Karpas-422 (cell line): ENCODE data around the gene ZDHHC11B. TPM values are rescaled to one million over a fixed set of nuclear protein-coding genes. Genes with fewer than 3 reads are reported as not detected.

Experiments
- DNase-seq: peaks from one replicate; pipeline ENCODE4 v3.0.0-alpha.2; 2015
- H2AFZ ChIP-seq: fragments of 200-600 bp; sonication (generic); 2 replicates; pipeline ENCODE4 v1.6.1; 2014; ENCODE audit warnings: antibody characterized with exemption, low read length, mixed read lengths
- H3K27ac ChIP-seq: fragments of 200-600 bp; sonication (generic); 2 replicates; pipeline ENCODE4 v1.5.1; 2014; ENCODE audit warnings: mild to moderate bottlenecking, low read length, moderate library complexity
- H3K27me3 ChIP-seq: fragments of 200-600 bp; sonication (generic); 2 replicates; pipeline ENCODE4 v1.6.1; 2014; ENCODE audit warnings: low read length, mixed read lengths
- H3K36me3 ChIP-seq: fragments of 200-600 bp; sonication (generic); 2 replicates; pipeline ENCODE4 v1.6.1; 2014; ENCODE audit warnings: low read length, mixed read lengths; ENCODE audit not compliant: insufficient read depth
- H3K4me1 ChIP-seq: fragments of 200-600 bp; sonication (generic); 2 replicates; pipeline ENCODE4 v1.6.1; 2014; ENCODE audit warnings: mild to moderate bottlenecking, low read length, mixed read lengths
- H3K4me2 ChIP-seq: fragments of 200-600 bp; sonication (generic); 2 replicates; pipeline ENCODE4 v1.6.1; 2014; ENCODE audit warnings: low read length, low read depth, mild to moderate bottlenecking; ENCODE audit not compliant: poor library complexity, severe bottlenecking
- H3K4me3 ChIP-seq: fragments of 200-600 bp; sonication (generic); 2 replicates; pipeline ENCODE4 v1.5.1; 2014; ENCODE audit warnings: mild to moderate bottlenecking, antibody characterized with exemption, low read length, mixed read lengths
- H3K79me2 ChIP-seq: fragments of 200-600 bp; sonication (generic); 2 replicates; pipeline ENCODE4 v1.6.1; 2014; ENCODE audit warnings: mild to moderate bottlenecking, low read length, mixed read lengths
- H3K9ac ChIP-seq: fragments of 200-600 bp; sonication (generic); 2 replicates; pipeline ENCODE4 v1.6.0; 2014; ENCODE audit warnings: low read length
- H3K9me2 ChIP-seq: fragments of 200-600 bp; sonication (generic), shearing (Covaris generic); replicated peaks from 2 replicates; pipeline ENCODE4 v1.6.0; 2014; ENCODE audit warnings: mild to moderate bottlenecking, low read length, moderate library complexity; ENCODE audit not compliant: insufficient read depth
- H3K9me3 ChIP-seq: fragments of 300-700, 200-600 bp; sonication (generic); 2 replicates; pipeline ENCODE4 v1.6.1; 2014; ENCODE audit warnings: low read length, mixed read lengths
- H4K20me1 ChIP-seq: fragments of 200-600 bp; sonication (generic); 2 replicates; pipeline ENCODE4 v1.6.1; 2014; ENCODE audit warnings: mild to moderate bottlenecking, antibody characterized with exemption, low read length, low read depth; ENCODE audit not compliant: insufficient read depth
- total RNA-seq: library from RNA; depleted of rRNA; stranded (reverse); fragments of >200 nt; shearing (Covaris generic); gene quantifications from 2 replicates; pipeline ENCODE4 v1.2.3, GENCODE V29; 2014; ENCODE audit warnings: low replicate concordance

The ZDHHC11B gene
- total RNA-seq, 1 experiment from 2014 or later = 0.34 TPM

DNA sequence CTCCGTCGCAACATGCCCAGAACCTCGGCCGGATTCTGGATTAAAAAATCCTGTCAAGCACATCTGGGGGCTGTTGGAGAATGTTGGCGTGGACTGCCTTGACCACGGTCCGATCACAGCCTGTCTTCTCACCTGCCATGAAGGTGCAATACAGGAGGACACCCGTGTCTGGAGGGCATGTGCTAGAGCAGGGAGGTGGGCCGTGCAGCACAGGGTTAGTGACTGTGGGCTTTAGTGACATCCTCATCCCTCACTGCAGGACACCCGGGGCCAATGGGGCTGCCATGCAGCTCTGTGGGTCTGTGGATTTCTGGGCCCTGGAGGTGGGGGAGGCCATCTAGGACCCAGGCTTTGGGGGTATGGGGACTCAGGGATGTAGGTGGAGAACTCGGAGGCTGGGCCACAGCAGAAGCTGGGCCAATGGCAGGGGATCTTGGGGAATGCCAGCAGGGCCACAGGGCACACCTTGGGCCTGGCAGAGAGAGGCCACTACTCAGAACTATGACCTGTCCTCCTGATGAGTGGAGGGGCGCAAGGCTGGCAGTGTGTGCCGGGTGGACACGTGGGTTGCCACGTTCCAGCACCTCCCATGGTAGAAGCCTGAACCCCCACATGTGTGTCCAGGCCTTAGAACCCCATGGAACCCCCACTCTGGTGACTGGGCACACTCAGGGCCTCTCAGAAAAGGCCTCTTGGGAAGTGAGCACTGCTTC, 23.3 kb downstream of the ZDHHC11B start:
- no peaks in the 10 kb centered on the region for H3K27me3 ChIP-seq
- H3K9ac ChIP-seq = no peak overlapping the region
- H3K36me3 ChIP-seq = no peaks in the 10 kb centered on the region
- no peaks in the 10 kb centered on the region for H4K20me1 ChIP-seq
- no peak for DNase-seq
- H3K9me3 ChIP-seq = no peaks in the 10 kb centered on the region
- peaks cover 10% of the 10 kb centered on the region for H3K4me1 ChIP-seq
- no peaks in the 10 kb centered on the region for H3K9me2 ChIP-seq
- H3K4me3 ChIP-seq = no peak overlapping the region
- no peak overlapping the region for H3K27ac ChIP-seq
- H2AFZ ChIP-seq = no peak overlapping the region
- no peaks in the 10 kb centered on the region for H3K79me2 ChIP-seq
- no peak overlapping the region for H3K4me2 ChIP-seq

DNA sequence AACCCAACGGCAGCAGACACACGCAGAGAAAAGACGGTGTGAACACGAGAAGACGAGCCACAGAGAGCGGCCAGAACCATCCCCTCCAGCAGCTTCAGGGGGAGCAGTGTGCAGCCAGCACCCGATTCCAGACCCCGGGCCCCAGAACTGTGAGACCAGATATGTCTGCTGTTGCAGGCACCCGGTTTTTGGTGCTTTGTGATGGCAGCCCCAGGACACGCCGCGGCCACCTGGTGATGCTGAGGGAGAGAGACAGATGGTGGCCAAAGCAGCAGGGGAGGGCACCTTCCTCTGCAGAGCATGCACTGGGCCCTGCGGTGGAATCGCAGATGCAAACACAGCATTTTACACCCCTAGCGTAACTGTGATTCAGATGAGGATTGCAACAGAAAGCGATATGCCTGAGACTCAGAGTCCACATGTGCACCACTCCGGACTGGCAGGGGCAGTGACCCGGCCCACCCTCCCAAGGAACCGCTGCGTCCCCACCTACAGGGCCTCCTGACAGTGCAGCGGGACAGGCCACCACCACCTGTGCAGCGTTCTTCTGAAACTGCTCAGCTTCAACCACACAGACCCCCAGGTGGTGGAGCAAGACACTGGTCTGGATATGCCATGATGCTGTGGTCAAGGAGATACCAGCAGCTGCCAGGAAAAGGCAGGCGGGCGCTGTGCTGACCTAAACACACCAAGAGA, 24.0 kb downstream of the ZDHHC11B start:
- DNase-seq = no peak
- Histone ChIP-seq H2AFZ (no peak overlapping the region), H3K4me2 (no peak overlapping the region)

DNA sequence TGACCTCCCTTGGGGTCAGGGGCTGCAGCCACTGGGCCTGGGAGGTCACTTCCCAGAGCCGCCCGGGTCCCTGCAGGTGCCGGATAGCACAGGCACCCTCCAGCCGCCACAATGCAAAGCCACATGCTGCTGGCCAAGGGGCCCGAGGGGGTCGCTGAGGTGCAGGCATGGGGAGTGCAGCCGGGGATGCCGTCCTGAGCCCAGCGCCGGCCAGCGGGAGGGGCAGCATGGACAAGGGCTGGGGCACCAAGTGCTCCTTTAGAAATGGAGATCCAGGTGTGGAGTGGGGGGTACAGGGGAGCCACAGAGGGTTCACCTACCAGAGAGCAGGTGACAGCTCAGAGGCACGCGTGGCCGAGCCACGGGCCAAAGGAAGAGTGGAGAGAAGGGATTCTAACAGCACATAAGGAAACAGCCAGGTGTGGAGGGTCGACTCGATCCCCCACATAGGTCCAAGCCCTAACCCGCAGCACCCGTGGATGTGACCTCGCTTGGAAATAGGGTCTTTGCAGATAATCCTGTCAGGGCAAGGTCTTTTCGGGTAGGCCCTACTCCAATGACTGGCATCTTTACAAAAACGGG, 24.7 kb downstream of the ZDHHC11B start:
- H3K9ac ChIP-seq = no peak overlapping the region
- no peak for DNase-seq
- no peaks in the 10 kb centered on the region for H3K9me3 ChIP-seq

More for the DNA sequence above, 24.0 kb downstream of the ZDHHC11B start:
- H3K4me3 ChIP-seq = no peak overlapping the region
- no peak overlapping the region for H3K9ac ChIP-seq
- no peaks in the 10 kb centered on the region for H3K27me3 ChIP-seq
- no peak overlapping the region for H3K27ac ChIP-seq
- H4K20me1 ChIP-seq = no peaks in the 10 kb centered on the region
- no peaks in the 10 kb centered on the region for H3K36me3 ChIP-seq
- no peaks in the 10 kb centered on the region for H3K79me2 ChIP-seq
- no peaks in the 10 kb centered on the region for H3K9me2 ChIP-seq
- peaks cover 10% of the 10 kb centered on the region for H3K4me1 ChIP-seq
- no peaks in the 10 kb centered on the region for H3K9me3 ChIP-seq

DNA sequence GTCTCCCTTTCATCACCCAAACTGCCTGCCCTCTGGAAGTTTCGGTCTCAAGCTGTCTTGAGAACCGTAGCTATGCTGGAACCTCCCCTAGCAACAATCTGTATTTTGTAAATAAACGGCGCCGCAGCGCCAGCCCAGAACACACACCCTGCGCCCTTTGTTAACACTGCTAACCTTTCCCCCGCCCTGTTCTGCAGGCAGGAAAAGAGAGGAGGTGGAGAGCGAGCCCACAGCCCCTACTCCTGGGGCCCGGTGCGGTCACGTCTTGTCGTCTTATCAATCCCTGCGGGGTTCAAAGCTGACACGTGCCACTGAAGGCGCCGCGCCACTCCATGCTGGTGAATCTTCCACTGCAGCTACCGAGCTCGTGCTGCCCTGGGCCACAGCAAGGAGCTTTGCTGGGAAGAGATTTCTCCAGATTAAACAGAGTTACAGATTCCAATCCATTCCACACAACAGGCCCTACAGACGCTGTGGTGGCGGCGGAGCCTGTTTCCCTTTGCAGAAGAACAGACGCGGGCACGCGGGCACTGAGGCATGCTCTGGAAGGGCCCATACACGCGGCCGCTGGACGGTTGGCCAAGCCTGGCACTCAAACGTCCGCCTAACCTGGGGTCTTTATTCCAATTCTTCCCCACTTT, 25.3 kb downstream of the ZDHHC11B start:
- Histone ChIP-seq H3K27me3 (no peaks in the 10 kb centered on the region), H3K27ac (no peak overlapping the region), H3K9ac (no peak overlapping the region), H3K4me2 (no peak overlapping the region), H3K9me2 (no peaks in the 10 kb centered on the region), H2AFZ (no peak overlapping the region), H3K36me3 (no peaks in the 10 kb centered on the region), H3K79me2 (no peaks in the 10 kb centered on the region), H4K20me1 (no peaks in the 10 kb centered on the region), H3K9me3 (no peaks in the 10 kb centered on the region), H3K4me1 (peaks cover 10% of the 10 kb centered on the region), H3K4me3 (no peak overlapping the region)
- no peak for DNase-seq

More for the DNA sequence above, 24.7 kb downstream of the ZDHHC11B start:
- H3K9me2 ChIP-seq = no peaks in the 10 kb centered on the region
- no peaks in the 10 kb centered on the region for H4K20me1 ChIP-seq
- no peaks in the 10 kb centered on the region for H3K36me3 ChIP-seq
- H2AFZ ChIP-seq = no peak overlapping the region
- no peaks in the 10 kb centered on the region for H3K79me2 ChIP-seq
- H3K4me1 ChIP-seq = peaks cover 10% of the 10 kb centered on the region
- H3K27me3 ChIP-seq = no peaks in the 10 kb centered on the region
- no peak overlapping the region for H3K4me3 ChIP-seq
- H3K27ac ChIP-seq = no peak overlapping the region
- H3K4me2 ChIP-seq = no peak overlapping the region

DNA sequence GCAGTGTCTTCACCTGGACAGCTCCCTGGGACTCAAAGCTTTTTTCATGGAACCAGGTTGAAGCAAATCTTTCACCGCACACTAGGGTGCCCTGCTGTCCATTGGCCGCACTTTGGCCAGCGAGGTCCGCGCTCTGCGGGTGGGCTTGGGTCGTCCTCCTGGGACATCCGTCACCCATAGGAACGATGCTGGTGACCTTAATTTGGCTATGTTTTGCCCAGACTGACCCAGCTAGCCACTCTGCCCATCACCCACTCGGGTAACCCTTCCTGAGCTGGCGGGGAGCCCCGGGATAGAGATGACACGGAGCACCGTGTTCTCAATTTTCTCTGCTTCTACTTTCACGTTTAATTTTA, 25.9 kb downstream of the ZDHHC11B start:
- no peaks in the 10 kb centered on the region for H3K9me3 ChIP-seq
- no peak overlapping the region for H3K9ac ChIP-seq
- H3K36me3 ChIP-seq = no peaks in the 10 kb centered on the region
- no peaks in the 10 kb centered on the region for H3K9me2 ChIP-seq
- H3K4me2 ChIP-seq = no peak overlapping the region
- H3K27me3 ChIP-seq = no peaks in the 10 kb centered on the region
- peaks cover 10% of the 10 kb centered on the region for H3K4me1 ChIP-seq
- H4K20me1 ChIP-seq = no peaks in the 10 kb centered on the region
- no peak overlapping the region for H3K4me3 ChIP-seq
- H2AFZ ChIP-seq = no peak overlapping the region
- H3K27ac ChIP-seq = no peak overlapping the region
- H3K79me2 ChIP-seq = no peaks in the 10 kb centered on the region
- DNase-seq = no peak

DNA sequence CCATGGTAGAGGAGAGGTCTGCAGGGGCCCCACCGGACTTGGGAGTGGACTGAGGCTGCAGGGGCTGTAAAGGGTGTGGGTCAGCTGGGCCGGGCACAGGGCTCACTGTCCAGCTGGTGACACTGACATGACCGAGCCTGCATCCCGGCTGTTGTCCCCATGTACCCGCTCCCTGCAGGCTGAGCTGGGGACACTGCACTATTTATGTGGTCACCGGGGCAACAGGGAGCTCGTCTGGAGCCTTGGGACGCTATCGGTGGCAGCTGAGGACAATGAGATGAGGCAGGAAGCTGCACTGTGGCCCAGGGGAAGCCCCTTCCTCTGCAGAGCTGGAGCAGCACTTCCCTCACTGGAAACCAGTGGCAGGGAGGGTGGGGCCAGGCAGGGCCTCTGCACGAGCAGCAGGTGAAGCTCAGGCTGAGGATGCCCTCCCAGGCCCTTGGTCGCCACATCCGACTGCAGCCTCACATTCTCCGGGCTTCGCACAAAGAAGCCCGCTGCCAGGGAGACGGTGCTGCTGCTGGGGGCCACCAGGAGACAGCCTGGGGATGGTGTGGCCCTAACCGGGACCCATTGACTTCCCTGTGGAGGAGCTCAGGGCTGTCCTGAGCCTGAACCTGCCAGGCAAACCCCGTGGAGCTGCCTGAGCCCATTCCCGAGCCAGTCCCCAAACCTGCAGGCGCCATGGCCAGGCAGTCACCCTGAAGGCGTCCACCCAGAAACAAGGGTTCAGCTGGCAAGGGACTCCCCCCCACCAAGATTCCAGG, 26.4 kb downstream of the ZDHHC11B start:
- H3K4me1 ChIP-seq = peaks cover 10% of the 10 kb centered on the region
- H3K27ac ChIP-seq = no peak overlapping the region
- H3K4me2 ChIP-seq = no peak overlapping the region
- H3K9me2 ChIP-seq = no peaks in the 10 kb centered on the region
- no peak overlapping the region for H2AFZ ChIP-seq
- DNase-seq = peak; percentile 28
- H4K20me1 ChIP-seq = no peaks in the 10 kb centered on the region
- H3K9ac ChIP-seq = no peak overlapping the region
- no peaks in the 10 kb centered on the region for H3K9me3 ChIP-seq
- H3K79me2 ChIP-seq = no peaks in the 10 kb centered on the region
- H3K27me3 ChIP-seq = no peaks in the 10 kb centered on the region
- H3K36me3 ChIP-seq = no peaks in the 10 kb centered on the region
- H3K4me3 ChIP-seq = no peak overlapping the region

DNA sequence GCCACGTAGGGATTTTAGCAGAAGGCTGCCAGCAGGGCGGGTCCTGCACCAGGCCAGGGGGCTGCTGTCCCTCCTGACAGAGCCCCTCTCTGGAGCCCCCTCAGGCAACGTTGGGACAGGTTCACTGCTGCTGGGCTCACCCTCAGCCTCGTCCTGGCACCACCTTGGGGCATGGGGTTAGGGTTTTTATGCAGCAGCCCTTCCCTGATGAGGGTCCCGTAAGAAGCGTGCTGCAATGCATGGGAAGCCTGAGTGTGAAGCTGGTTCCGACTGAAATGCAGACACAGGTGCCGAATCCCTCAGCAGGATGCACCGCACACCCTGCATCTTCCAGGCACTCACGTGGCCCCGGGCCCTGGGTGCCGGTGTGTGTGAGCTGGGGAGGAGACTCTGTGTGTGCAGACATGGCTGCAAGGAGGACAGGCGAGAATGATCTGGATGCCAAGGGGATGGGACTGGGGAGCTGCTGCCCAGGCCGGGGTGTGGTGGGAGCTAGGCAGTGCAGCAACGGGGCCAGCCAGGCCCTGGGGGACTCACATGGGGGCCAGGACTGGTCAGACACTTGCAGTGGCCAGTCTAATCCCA, 27.1 kb downstream of the ZDHHC11B start:
- no peaks in the 10 kb centered on the region for H3K79me2 ChIP-seq
- no peak overlapping the region for H3K4me2 ChIP-seq
- DNase-seq = peak; percentile 29
- H3K9me3 ChIP-seq = no peaks in the 10 kb centered on the region
- no peak overlapping the region for H3K9ac ChIP-seq
- H3K4me1 ChIP-seq = peaks cover 5% of the 10 kb centered on the region
- no peaks in the 10 kb centered on the region for H3K27me3 ChIP-seq
- H4K20me1 ChIP-seq = no peaks in the 10 kb centered on the region
- no peak overlapping the region for H3K27ac ChIP-seq
- H3K36me3 ChIP-seq = no peaks in the 10 kb centered on the region
- no peaks in the 10 kb centered on the region for H3K9me2 ChIP-seq
- no peak overlapping the region for H3K4me3 ChIP-seq
- H2AFZ ChIP-seq = no peak overlapping the region
